NCI-H2081 treated with DMSO at 0.1 percent for 48 hours (cell line): Measurements from ENCODE around the gene PIGK.
A peak's percentile ranks its signal among the peaks of the same experiment; 100 is the strongest.

Source experiments
- DNase-seq: peaks from one replicate; lab custom pipeline; 2025; lab: John Stamatoyannopoulos, UW

PIGK gene

DNA sequence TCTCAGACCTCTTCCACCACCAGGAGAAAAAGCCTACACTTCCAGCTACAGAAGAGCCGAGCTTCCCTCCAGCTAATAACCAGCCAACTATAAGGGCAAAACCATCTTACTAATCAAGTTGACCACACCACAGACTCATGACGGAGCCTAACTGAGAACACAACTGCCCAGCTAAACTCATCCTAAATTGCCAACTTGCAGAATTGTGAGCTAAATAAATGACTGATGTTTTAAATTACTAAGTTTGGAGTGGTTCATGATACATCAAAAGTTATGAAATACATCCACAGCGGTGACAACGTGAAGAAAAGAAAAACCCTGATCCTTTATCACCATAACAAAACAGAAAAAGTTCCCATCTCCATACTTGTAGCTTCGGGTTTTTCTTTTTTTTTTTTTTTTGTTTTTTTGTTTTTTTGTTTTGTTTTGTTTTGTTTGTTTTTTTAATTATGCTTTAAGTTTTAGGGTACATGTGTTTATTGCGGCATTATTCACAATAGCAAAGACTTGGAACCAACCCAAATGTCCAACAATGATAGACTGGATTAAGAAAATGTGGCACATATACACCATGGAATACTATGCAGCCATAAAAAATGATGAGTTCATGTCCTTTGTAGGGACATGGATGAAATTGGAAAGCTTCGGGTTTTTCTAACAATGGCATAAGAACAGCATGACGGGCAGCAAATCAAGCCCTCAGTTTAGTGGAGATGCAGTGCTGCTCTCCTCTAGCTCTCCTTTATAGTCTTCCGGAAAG, 122.6 kb downstream of the PIGK start:
- no peak for DNase-seq

DNA sequence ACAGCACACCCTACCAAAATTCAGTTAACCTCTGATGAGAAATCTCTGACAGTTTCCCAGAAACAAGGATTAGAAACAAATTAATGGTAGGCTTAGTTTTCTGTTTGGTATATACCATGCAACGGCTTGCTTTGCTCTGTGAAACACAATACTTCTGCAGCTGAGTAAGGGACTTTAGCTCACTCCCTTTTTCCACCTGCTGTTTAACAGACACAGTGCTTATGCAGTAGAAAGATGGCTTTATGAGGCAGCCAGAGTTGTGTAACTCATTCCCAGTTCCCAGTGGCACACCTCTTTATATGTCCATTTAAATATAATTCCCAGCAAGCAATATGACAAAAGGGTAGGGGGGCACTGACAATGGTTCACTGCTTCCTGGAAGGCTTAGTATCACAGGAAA, 124.0 kb downstream of the PIGK start:
- DNase-seq: no peak

DNA sequence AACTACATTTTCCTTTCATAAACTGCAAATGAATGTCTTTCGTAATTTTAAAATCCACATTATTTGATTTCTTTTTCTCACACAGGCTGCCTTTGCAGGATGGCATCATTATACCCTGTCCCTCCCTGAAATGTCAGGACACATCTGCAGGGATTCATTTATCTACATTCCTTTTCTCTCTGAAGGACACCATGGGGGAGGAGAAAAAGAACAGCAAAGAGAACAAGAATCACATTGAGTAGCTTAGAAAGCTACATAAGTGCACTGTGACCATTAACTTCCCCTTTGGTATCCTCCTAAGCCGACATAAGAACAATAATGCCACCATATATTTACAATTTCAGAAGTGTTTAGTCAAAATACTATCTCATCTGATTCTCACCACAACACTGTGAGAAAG, 129.5 kb downstream of the PIGK start:
- DNase-seq: no peak

DNA sequence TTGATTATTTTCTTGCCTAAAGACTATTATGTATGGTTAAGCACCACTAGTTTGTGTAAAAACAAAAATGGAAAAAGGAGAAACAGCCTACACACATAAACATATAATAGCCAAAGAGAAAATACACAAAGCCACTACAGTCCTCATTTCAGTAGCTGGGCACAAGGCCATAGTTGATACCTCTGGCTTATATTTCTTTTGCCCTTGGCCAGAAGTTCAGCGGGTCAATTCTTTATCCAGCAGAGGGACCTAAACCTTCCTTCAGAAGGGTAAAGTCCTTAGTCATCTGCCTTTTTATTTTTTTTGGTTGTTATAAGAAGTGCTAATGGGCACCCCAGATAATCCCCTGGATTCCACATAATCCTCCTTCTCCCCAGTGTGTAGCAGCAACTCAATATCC, 134.1 kb downstream of the PIGK start:
- no peak for DNase-seq

DNA sequence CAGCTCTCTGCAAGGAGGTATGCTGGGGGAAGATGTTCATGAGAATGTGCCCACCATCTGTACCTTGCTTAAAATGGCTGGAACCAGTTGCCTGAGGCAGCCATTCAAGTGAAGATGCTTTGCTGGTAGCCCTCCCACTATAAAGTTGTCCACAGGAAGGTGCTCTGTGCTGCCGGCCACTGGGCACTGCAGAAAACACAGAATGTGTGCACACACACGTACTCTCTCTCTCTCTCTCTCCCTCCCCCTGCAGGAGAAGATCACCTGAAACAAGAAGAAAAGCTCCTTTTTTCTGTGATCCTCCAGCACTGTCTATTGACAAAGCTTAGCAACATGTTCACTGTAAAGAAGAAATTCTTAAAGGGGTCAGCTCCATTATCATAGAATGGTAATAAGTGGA, 134.8 kb downstream of the PIGK start:
- no peak for DNase-seq

DNA sequence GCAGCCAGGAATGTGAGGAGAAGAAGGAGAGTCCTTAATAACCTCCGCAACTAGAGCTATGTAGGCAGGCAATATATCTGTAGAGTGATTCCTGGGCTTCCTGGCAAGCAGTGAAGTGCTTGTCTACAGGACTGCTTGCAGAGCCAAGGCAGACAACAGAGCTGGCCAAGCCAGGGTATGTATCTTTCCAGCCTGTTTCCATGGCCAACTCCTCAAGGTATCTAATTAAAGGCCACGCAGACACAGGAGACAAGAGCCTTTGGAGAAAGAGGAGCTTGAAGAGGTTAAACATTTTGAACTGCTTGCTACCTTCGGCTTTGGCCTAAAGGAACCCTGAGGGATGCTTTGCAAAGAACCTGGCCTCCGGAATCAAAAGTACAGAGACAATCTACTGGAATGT, 137.4 kb downstream of the PIGK start:
- no peak for DNase-seq

DNA sequence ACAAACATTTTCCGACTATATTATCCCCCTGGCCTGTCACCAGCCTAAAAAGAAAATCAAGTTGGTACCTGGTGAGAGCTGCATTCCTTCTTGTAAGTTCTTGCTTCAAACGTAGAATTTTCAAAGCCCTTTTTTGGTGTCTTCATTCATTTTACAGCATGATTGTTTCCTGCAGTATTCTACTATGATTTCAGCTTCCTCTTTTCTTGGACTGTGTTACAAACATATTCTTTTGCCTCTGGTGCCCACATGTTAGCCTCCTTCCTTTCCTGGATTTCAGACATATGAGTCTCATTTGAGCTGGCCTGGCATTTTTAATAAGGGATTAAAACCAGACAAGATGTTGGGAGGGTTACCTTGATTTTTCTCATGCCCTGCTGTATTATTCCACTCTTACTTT, 142.5 kb downstream of the PIGK start:
- no peak for DNase-seq

DNA sequence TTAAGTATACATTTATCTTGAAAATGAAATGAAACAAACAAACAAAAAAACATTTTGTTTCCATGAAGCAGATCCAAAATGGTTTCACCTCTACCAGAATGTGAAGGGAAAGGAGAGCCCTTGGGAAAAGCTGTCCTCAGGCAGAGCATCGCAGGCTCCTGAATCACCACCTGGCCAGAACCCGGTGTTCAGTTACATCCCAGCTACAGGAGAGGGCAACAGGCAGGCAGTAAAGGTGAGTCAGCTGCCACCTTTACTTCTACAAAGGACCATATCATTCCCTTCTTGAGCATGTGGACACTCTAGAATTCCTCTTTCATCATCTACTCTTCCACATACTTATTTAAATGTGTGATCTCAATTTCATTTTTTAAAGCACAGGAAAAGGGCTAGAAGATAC, 151.2 kb downstream of the PIGK start:
- no peak for DNase-seq

DNA sequence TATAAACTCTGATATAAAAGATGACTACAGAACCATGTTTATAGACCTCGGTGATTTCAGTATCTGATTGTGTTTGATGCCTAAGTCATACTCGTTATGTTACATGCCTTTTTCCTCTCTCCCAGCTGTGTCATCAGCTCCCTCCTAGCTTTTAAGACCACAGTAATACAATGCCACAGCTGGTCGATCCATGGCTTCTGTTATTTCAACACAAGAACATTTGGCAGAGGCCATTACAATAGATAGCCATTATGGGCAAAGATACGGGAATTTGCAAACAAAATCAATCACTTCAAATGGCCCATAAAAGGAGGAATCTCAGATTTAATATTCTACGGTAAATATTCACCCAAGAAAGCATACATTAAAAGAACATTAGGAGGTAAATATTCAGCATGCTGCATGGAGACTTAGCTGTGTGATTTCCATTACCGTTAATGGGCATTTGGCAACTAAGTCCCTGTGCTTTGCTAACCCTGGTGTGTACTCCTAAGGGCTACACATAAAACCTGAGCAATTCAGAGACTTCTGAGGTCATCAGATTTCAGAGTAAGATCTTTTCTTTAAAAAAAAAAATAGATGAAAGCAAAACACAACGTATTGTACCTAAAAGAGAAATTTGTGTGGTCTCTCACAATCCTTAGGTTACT, 153.4 kb downstream of the PIGK start:
- peak; percentile 93 for DNase-seq

DNA sequence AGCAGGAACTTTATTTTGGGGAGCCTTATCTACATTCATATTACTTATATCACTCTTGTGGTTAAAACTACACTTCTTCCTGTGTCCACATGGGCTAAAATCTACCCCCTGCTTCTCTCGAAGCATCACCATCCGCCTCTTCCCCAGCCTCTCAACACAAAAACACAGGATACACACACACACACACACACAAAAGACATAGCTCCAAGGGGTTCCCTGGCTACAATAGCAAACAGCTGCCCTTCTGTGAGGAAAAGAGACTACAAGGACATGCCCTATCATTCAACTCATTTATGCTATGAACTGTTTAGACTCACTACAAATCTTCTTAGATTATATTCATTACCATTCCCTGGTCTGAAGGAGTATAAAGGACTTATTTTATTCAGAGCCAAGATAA, 155.0 kb downstream of the PIGK start:
- no peak for DNase-seq

DNA sequence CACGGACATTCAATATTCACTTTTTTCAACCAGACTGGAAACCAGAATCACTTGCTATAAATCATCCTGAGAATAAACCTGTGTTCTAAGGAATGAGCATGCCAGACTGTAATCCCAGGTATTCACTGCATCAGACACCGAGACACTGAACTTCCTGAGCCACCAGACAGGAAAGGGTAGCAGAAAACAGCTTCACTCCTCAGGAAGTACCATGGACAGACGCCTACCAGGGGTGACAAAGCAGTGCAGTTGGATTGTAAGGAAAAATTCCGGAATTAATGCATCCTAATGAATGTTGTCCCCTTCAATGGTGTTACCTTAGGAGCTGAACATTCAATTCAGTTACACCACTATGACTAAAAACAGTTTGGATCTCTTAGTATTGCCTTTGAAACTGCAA, 156.1 kb downstream of the PIGK start:
- no peak for DNase-seq

DNA sequence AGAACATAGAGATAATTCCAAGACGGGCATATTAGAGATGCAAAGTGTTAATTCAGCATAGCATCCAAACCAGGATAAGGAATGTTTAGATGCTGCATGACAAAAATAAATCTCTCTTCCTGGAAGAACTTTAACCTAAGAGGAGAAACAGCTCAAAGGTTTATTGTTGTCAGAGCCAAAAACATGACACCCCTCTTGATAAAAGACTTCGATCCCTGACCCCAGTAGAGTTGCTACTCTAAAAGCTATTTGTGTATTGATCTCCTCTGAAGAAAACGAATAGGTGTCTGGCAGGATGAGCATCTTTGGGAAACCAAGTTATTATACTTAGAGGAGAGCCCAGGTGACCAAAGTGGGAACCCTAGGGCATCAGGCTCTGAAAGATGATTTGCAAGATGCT, 158.1 kb downstream of the PIGK start:
- no peak for DNase-seq

DNA sequence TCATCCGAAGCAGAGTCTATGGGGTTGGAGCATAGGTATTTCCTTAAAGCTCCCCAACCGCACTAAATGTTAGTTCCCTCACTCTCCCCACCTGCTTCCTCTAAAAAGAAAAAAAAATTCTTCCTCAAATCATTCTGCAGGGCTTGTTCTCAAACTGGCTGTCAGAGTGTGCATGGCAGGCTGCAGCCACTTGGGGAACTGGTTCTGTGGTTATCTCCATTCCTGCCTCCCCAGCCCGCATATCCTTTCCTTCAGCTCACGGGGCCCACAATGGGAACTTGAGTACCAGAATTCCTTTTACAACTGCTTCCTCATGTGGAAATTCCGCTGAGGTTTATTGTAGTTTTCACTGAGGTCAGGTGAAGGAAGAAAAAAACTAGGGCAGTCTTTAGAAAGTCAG, 159.2 kb downstream of the PIGK start:
- DNase-seq: no peak

DNA sequence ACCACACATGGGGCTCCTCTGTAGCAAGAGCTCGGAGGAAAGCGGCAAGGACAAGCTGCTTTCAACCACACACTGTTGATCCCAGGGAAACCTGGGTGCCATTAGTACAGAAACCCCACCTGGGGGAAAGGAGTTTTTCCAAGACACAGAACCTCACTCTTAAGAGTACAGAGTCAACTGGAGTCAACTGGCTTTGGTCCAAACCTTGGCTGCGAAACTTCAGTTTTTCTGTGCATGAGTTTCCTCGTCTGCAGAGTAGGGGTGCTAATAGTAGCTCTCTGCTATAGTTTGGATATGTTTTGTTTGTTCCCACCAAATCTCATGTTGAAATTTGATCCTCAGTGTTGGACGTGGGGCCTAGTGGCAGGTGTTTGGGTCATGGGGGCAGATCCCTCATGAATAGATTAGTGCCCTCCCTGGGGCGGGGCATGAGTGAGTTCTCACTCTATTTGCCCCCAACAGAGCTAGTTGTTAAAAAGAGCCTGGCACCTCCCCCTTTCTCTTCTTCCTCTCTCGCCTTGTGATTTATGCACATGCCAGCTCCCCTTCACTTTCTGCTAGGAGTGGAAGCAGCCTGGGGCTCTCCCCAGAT, 161.1 kb downstream of the PIGK start:
- no peak for DNase-seq

DNA sequence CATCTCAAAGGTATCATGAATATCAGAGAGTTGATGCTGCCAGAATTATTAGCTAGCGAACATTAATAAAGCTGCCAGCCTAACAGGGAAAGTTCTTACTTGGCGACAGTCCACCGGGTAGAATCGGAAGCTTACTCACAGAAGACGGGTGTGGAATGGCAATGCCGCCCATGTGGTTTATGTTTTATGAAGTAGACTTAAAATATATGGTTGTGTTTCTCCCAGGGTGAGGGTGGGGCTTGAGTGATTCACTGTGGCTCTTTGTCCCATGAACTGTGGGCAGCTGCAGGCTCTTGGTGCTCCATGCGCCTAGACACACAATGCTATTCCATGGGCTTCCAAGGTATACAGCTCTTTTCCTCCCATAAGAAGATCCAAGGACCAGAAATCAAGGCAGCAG, 162.7 kb downstream of the PIGK start:
- no peak for DNase-seq

DNA sequence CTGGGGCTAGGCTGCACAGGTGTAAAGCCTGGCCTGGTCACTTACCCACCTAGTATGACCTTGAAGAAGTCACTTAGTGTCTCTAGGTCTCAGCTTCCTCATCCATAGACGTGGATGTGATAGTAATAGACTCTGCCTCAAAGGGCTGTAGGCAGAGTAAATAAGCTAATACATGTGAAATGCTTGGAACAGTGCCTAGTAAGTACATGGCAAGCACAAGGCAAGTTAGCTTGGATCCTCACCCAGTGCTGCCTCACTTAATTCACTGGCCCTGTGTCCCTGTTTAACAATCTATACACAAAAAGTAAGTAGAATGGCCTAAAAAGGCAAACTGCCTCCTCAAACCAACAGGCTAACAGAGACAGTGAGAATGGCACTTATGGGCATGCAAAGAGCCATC, 167.8 kb downstream of the PIGK start:
- DNase-seq: no peak

DNA sequence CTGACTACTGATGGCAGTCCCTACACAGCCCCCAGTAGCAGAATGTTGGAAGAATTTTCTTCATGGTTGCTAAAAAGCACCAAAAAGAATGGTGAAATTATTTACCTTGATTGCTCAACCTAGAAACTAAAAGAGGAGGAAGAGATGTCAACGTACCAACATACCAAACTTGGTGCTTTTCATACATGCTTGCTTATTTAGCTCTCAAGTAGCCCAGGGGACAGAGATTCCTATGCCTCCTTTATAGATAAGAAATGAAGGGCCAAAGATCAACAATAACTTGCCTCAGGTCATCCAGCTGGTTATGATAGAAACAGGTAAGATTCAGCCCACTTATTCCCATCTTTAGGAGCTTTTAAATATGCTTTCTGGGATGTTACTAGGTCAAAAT, 170.6 kb downstream of the PIGK start:
- DNase-seq: no peak

DNA sequence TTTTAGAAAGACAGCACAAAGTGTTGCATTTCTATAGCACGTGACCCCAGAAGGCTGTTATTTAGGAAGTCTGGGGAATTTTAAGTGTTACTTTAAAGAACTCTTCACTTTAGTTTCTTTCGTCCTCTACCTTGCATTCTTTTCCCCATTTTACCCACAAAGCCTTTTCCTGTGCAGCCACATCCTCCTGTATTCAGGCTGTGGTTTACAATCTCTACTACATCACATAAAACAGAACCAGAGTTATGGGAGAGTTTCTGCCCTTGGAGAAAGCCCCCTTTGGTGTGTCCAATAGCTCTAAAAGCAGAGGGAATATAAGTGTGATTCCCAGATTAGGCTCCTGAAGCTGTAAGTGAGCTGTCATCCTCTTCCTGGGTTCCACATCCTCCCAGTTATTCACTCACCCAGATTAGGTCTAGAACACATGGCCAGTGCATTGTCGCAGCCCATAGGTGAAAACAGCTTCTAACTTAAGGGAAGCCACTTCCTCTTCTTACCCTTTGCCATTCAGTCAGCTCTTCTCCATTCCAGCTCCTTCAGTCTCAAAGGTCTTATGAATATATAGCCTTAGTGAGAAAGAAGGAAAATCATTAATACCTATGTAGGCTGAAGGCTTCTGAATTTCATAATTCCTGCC, 171.1 kb downstream of the PIGK start:
- DNase-seq: no peak

DNA sequence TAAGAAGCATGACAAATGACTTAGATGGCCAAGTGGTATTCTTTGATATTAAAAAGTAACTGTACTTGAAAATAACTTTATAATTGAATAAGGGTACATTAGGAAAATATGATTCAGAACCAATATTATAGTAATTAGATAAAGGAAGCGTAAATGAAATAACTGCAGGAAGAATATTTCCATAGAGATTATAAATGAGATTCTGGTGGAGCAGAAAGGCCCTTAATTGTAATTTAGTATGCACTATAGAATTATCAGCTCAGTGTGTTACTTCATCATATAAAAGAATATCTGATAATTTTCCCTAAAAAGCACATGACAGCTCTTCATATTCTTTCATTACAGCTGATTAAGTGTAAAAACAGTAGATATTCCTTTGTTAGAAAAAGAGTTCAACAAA, 171.7 kb downstream of the PIGK start:
- no peak for DNase-seq

DNA sequence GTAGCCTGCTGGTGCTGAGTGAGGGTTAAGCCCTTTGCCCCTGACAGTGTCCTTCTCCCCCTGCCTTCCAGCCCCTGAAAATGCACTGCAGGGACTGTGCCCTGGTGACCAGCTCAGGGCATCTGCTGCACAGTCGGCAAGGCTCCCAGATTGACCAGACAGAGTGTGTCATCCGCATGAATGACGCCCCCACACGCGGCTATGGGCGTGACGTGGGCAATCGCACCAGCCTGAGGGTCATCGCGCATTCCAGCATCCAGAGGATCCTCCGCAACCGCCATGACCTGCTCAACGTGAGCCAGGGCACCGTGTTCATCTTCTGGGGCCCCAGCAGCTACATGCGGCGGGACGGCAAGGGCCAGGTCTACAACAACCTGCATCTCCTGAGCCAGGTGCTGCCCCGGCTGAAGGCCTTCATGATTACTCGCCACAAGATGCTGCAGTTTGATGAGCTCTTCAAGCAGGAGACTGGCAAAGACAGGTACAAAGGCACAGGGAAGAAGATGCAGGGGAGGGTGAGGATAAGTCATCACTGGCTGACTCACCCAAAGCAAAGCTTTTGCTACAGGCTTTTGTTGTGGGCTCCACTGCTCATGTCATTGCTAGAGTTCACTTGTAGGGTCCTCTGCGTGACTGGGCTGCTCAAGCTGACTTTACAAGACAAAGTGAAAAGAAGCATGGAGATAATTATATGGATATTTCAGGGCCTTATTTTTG, 174.9 kb downstream of the PIGK start:
- DNase-seq: no peak

DNA sequence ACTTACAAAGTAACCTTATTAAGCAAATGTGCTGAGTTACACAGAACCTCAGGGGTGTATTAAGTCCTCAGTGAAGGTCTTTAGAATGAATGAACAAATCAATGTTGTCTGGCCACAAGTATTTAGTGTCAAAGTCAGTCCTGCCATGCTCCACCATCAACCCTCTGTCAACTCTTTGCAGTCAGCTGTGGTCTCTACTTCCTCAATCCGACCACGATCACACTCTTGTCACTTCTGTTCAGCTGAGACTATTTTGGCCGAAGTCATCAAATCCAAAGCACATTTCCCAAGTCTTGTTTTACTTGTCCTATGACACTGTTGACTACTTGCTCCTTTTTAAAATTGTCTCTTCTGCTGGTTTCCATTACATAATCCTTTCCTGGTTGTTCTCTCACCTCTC, 178.4 kb downstream of the PIGK start:
- no peak for DNase-seq

DNA sequence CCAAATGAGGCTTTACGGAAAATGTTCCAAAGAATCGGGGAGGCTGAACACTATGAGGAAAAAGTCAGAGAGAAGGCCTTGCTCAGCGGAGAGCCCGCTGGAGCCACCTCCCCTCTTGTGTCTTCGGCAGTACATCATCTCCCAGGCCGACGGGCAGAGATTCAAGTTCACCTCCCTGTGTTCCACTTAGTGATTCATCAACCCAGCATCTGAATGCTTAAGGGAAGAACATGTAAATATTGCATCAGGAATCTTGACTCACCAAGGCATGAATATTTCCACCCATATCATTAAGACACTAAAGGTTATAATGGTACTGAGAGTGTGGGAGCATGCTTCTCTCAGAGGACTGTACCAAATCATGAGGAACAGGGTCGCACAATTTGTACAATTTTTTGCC, 179.5 kb downstream of the PIGK start:
- no peak for DNase-seq

DNA sequence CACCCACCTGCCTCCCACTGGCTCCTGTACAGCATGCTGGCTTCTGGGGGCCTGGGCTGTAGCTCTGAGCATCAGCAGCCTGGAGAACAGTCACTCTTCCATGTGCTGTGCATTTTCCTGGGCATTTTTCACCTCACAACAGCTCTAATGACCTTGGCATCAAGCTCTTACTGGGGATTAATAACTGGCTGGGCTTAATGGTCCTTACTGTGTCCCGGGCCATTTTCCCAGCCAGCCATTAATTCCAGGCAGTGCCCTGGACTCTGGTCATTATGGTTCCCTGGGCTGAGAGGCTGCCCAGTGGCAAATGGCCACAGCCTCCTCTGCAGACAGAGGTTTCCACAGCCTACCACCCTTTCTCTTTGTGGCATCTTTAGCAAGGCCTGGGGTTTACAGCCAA, 180.1 kb downstream of the PIGK start:
- DNase-seq: no peak
